GM12878 (cell line): Measurements from ENCODE around the gene GMCL1. TPM values are rescaled to one million over a fixed set of nuclear protein-coding genes. Genes with fewer than 3 reads are reported as not detected.

ENCODE experiments used
- ATAC-seq: fragments of 200-7000 bp; cut with Tn5 transposase; 3 replicates; pipeline ENCODE4 v1.9.1; 2020; ENCODE audit warnings: mild to moderate bottlenecking, moderate library complexity
- BruUV-seq: library from RNA; stranded (reverse); fragments of 400-500 nt; replicated peaks from 2 replicates; lab custom pipeline; 2021; lab: Mats Ljungman, UMichigan
- CTCF ChIA-PET: fragments of 300-600 bp; sonication (Branson Sonifier 250); formaldehyde crosslinking; extraction: SDS; loops from one replicate; lab custom pipeline; 2021; ENCODE audit warnings: inconsistent platforms; lab: Yijun Ruan, JAX
- POLR2A ChIA-PET: fragments of 350-600 bp; formaldehyde crosslinking; extraction: SDS; loops from one replicate; lab custom pipeline; 2021; ENCODE audit warnings: inconsistent platforms; lab: Charles Lee
- RAD21 ChIA-PET: fragments of 300-600 bp; sonication (Branson Sonifier 250); formaldehyde crosslinking; loops from one replicate; lab custom pipeline; 2023; ENCODE audit warnings: antibody characterized with exemption; ENCODE audit not compliant: unreplicated experiment; lab: Charles Lee
- SMC1A ChIA-PET: fragments of 300-600 bp; sonication (Branson Sonifier 250); formaldehyde crosslinking; loops from one replicate; lab custom pipeline; 2023; ENCODE audit not compliant: unreplicated experiment, uncharacterized antibody; lab: Charles Lee
- DNase-seq: peaks from one replicate; pipeline ENCODE4 v3.0.0-alpha.2; 2011; ENCODE audit warnings: low read depth, low spot score
- FAIRE-seq: peaks from 3 replicates; lab custom pipeline; 2011; peaks lifted over from hg19 to GRCh38; lab: Jason Lieb, UNC
- H2AFZ ChIP-seq: 2 replicates; pipeline ENCODE4 v1.6.0; 2011; ENCODE audit warnings: low read depth, low read length, control low read depth; ENCODE audit not compliant: control insufficient read depth
- H3K27ac ChIP-seq: 2 replicates; pipeline ENCODE4 v1.5.1; 2011; ENCODE audit warnings: control low read depth; ENCODE audit not compliant: control insufficient read depth, insufficient read depth
- H3K27me3 ChIP-seq, 2 experiments: replicated peaks in 1 of 2; 2 replicates each; pipeline versions ENCODE4 v1.6.0 to v1.6.1; 2011; ENCODE audit warnings: low read length in 1 of 2; ENCODE audit not compliant: control insufficient read depth in 2 of 2, insufficient read depth in 2 of 2
- H3K36me3 ChIP-seq, 2 experiments: 2 replicates each; pipeline ENCODE4 v1.5.1; 2011; ENCODE audit warnings: low read length in 1 of 2; ENCODE audit not compliant: control insufficient read depth in 2 of 2, insufficient read depth in 2 of 2
- H3K4me1 ChIP-seq: 2 replicates; pipeline ENCODE4 v1.6.1; 2011; ENCODE audit warnings: mild to moderate bottlenecking, low read length, moderate library complexity, mixed read lengths; ENCODE audit not compliant: control insufficient read depth, insufficient read depth
- H3K4me2 ChIP-seq: 2 replicates; pipeline ENCODE4 v1.6.0; 2011; ENCODE audit warnings: control low read depth; ENCODE audit not compliant: control insufficient read depth, insufficient read depth
- H3K4me3 ChIP-seq: fragments of 200-600 bp; sonication (generic); 2 replicates; pipeline ENCODE4 v1.5.1; 2016
- H3K79me2 ChIP-seq: 2 replicates; pipeline ENCODE4 v1.6.0; 2011; ENCODE audit warnings: low read length; ENCODE audit not compliant: control insufficient read depth, insufficient read depth
- H3K9ac ChIP-seq: 2 replicates; pipeline ENCODE4 v1.8.0; 2011; ENCODE audit warnings: low read length, control low read depth, mixed read lengths; ENCODE audit not compliant: control insufficient read depth, insufficient read depth
- H3K9me3 ChIP-seq: replicated peaks from 3 replicates; pipeline ENCODE4 v1.5.1; 2011; ENCODE audit warnings: mild to moderate bottlenecking, low read length; ENCODE audit not compliant: control insufficient read depth, insufficient read depth
- H4K20me1 ChIP-seq: 2 replicates; pipeline ENCODE4 v1.6.0; 2011; ENCODE audit not compliant: control insufficient read depth, insufficient read depth
- CHD1 ChIP-seq: IDR thresholded peaks from 2 replicates; pipeline ENCODE4 v1.6.1; 2012; ENCODE audit warnings: low read depth, low read length, improper control_type of control experiment
- MTA2 ChIP-seq: fragments of 450-650 bp; IDR thresholded peaks from 2 replicates; pipeline ENCODE4 v1.6.1; 2016; ENCODE audit warnings: low read depth, mild to moderate bottlenecking, moderate library complexity
- ZBTB4 ChIP-seq: fragments of 450-650 bp; formaldehyde crosslinking; IDR thresholded peaks from 2 replicates; pipeline ENCODE4 v1.4.0; 2022; ENCODE audit warnings: mild to moderate bottlenecking, moderate library complexity
- ZNF622 ChIP-seq: fragments of 450-650 bp; IDR thresholded peaks from 2 replicates; pipeline ENCODE4 v1.6.1; 2017; ENCODE audit warnings: mild to moderate bottlenecking, inconsistent platforms
- WGBS: methylation state at CpG from one replicate; pipeline ENCODE4 v1.1.6; 2016; ENCODE audit warnings: low lambda C conversion rate; ENCODE audit not compliant: insufficient replicate concordance, insufficient coverage; ENCODE audit errors: missing lambda C conversion rate; 5-methylcytosine and 5-hydroxymethylcytosine counted together
- in situ Hi-C: fragments of 300-500 bp; cut with MboI; formaldehyde crosslinking; loops from 9 replicates; pipeline ENCODE4 v1.14.3; 2018; ENCODE audit warnings: mixed read lengths
- intact Hi-C: fragments of 100-400 bp; cut with micrococcal nuclease; formaldehyde crosslinking; loops from one replicate; pipeline ENCODE4 v1.14.2; 2022; ENCODE audit not compliant: unreplicated experiment
- polyA plus RNA-seq, 11 experiments: library from polyadenylated mRNA; depleted of rRNA in 4 of 11; unstranded in 6 of 11; stranded (reverse) in 5 of 11; fragments of >200 nt; fragmentation: Nextera tagmentation in 4 of 11; fragmentation: Illumina TruSeq in 1 of 11; extraction: Ambion mirVana in 4 of 11; extraction: Trizol in 1 of 11; gene quantifications; 1 replicate in 1 of 11; 2 replicates in 10 of 11; pipeline versions ENCODE4 v1.2.1 to v1.2.3, GENCODE V29; 2011 to 2016; ENCODE audit warnings: inconsistent platforms in 2 of 11, missing spikeins in 2 of 11, low read depth in 1 of 11
- total RNA-seq, 4 experiments: library from RNA; depleted of rRNA in 3 of 4; stranded (reverse); fragments of >200 nt in 3 of 4; fragmentation: Illumina TruSeq in 1 of 4; extraction: Trizol in 1 of 4; gene quantifications; 2 replicates each; pipeline versions ENCODE4 v1.2.1 to v1.2.3, GENCODE V29; 2013 to 2021
- TF ChIP-seq, protein P1 (sequence below): fragments of 150-350 bp; IDR thresholded peaks from 2 replicates; pipeline ENCODE4 v1.6.1; 2016; ENCODE audit warnings: low read depth, low read length
- TF ChIP-seq, protein P2 (sequence below): IDR thresholded peaks from 2 replicates; pipeline ENCODE4 v1.6.1; 2012; ENCODE audit warnings: low read length, inconsistent platforms
- TF ChIP-seq, protein P3 (sequence below): fragments of 450-650 bp; IDR thresholded peaks from 2 replicates; pipeline ENCODE4 v1.6.1; 2018; ENCODE audit warnings: mild to moderate bottlenecking, low read depth, moderate library complexity; ENCODE audit not compliant: partially characterized antibody

Gene GMCL1
- total and polyA plus RNA-seq, 10 of the 15 experiments (the other 5 are each of a cell fraction or from before 2014, with no cell fraction given), result 3.7 to 21.4 (median 12.3) TPM

DNA sequence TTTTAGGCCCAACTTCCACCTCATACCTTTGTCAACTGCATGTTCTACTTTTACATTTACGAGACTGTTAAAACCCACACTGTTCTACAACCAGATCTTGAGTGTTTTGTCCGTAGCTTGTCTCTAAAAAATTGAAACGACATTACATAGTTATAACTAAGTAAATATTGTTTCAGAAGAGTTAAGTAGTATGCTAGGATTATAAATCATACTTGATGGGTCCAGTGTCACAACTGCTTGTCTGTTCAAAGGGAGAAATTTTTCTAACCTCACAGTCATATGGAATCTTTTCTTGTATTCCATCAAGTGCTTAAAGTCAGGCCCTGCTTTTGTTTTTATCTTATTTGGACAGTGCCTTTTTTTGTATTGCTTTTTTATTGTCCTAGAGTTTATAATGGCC is 4.3 kb downstream of the GMCL1 start:
- DNase-seq, result no peak
- no peaks in the 10 kb centered on the region for H3K9me3 ChIP-seq
- CTCF ChIA-PET, result interaction anchor here (1.0 to 1.7 kb wide), 2 partner anchors 108 to 235 kb away, joined by 5 read pairs; no protein-coding TSS in a partner anchor
- H3K36me3 ChIP-seq, result no peaks in the 10 kb centered on the region
- BruUV-seq, result no TSS peak
- TF ChIP-seq, protein P1, sequence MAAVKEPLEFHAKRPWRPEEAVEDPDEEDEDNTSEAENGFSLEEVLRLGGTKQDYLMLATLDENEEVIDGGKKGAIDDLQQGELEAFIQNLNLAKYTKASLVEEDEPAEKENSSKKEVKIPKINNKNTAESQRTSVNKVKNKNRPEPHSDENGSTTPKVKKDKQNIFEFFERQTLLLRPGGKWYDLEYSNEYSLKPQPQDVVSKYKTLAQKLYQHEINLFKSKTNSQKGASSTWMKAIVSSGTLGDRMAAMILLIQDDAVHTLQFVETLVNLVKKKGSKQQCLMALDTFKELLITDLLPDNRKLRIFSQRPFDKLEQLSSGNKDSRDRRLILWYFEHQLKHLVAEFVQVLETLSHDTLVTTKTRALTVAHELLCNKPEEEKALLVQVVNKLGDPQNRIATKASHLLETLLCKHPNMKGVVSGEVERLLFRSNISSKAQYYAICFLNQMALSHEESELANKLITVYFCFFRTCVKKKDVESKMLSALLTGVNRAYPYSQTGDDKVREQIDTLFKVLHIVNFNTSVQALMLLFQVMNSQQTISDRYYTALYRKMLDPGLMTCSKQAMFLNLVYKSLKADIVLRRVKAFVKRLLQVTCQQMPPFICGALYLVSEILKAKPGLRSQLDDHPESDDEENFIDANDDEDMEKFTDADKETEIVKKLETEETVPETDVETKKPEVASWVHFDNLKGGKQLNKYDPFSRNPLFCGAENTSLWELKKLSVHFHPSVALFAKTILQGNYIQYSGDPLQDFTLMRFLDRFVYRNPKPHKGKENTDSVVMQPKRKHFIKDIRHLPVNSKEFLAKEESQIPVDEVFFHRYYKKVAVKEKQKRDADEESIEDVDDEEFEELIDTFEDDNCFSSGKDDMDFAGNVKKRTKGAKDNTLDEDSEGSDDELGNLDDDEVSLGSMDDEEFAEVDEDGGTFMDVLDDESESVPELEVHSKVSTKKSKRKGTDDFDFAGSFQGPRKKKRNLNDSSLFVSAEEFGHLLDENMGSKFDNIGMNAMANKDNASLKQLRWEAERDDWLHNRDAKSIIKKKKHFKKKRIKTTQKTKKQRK, result no peak
- TF ChIP-seq ZNF622, result no peak
- TF ChIP-seq, protein P2, sequence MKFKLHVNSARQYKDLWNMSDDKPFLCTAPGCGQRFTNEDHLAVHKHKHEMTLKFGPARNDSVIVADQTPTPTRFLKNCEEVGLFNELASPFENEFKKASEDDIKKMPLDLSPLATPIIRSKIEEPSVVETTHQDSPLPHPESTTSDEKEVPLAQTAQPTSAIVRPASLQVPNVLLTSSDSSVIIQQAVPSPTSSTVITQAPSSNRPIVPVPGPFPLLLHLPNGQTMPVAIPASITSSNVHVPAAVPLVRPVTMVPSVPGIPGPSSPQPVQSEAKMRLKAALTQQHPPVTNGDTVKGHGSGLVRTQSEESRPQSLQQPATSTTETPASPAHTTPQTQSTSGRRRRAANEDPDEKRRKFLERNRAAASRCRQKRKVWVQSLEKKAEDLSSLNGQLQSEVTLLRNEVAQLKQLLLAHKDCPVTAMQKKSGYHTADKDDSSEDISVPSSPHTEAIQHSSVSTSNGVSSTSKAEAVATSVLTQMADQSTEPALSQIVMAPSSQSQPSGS, result no peak
- no peak for TF ChIP-seq MTA2
- TF ChIP-seq CHD1, result no peak
- TF ChIP-seq, protein P3, sequence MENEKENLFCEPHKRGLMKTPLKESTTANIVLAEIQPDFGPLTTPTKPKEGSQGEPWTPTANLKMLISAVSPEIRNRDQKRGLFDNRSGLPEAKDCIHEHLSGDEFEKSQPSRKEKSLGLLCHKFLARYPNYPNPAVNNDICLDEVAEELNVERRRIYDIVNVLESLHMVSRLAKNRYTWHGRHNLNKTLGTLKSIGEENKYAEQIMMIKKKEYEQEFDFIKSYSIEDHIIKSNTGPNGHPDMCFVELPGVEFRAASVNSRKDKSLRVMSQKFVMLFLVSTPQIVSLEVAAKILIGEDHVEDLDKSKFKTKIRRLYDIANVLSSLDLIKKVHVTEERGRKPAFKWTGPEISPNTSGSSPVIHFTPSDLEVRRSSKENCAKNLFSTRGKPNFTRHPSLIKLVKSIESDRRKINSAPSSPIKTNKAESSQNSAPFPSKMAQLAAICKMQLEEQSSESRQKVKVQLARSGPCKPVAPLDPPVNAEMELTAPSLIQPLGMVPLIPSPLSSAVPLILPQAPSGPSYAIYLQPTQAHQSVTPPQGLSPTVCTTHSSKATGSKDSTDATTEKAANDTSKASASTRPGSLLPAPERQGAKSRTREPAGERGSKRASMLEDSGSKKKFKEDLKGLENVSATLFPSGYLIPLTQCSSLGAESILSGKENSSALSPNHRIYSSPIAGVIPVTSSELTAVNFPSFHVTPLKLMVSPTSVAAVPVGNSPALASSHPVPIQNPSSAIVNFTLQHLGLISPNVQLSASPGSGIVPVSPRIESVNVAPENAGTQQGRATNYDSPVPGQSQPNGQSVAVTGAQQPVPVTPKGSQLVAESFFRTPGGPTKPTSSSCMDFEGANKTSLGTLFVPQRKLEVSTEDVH, result no peak
- no peak for TF ChIP-seq ZBTB4 (CRISPR knock-in tag)
- SMC1A ChIA-PET, result interaction anchor here (0.9 to 1.0 kb wide), 2 partner anchors 15 to 17 kb away, joined by 3 to 4 read pairs; no protein-coding TSS in a partner anchor
- intact Hi-C loops (loop anchor here (5.0 kb wide), 1 partner anchor 111 kb away; no protein-coding TSS in a partner anchor), in situ Hi-C loops (no loop called here)
- no peaks in the 10 kb centered on the region for H3K27me3 ChIP-seq
- 100% methylated on average over 3 of the region's 3 CpGs for WGBS
- peaks cover 75% of the 10 kb centered on the region for H3K79me2 ChIP-seq
- RAD21 ChIA-PET, result interaction anchor here (1.0 kb wide), 1 partner anchor 109 kb away, joined by 3 read pairs; no protein-coding TSS in a partner anchor
- H3K9ac ChIP-seq, result no peak overlapping the region
- peak overlapping the region; percentile 32; the same call in 1 of the 2 replicates for H3K4me3 ChIP-seq
- no peaks in the 10 kb centered on the region for H4K20me1 ChIP-seq
- no peak overlapping the region for H3K27ac ChIP-seq
- H3K4me2 ChIP-seq, result peak overlapping the region; percentile 77; the same call in 1 of the 2 replicates
- peaks cover 12% of the 10 kb centered on the region for H3K4me1 ChIP-seq
- no peak for ATAC-seq
- FAIRE-seq, result no peak
- no peak overlapping the region for H2AFZ ChIP-seq
- POLR2A ChIA-PET, result no interaction called here
